Adrenal gland (tissue), 12 donors: Measurements from ENCODE around the gene B4GALNT3. TPM values are rescaled to one million over a fixed set of nuclear protein-coding genes. Genes with fewer than 3 reads are reported as not detected.

Source experiments
- DNase-seq, 7 donors: peaks; one replicate each; pipeline ENCODE4 v3.0.0-alpha.2; 2019 to 2020
- H3K27ac ChIP-seq, 5 donors: fragments of 200-600 bp; sonication (generic) in 4 of 5; 1 replicate in 3 of 5; 2 replicates in 2 of 5; pipeline versions ENCODE4 v1.5.1 to v1.8.0; 2016 to 2020; ENCODE audit warnings: mild to moderate bottlenecking in 1 of 5
- H3K27me3 ChIP-seq: fragments of 200-600 bp; 2 replicates; pipeline ENCODE4 v1.8.0; 2021
- H3K36me3 ChIP-seq, 2 donors: fragments of 200-600 bp; replicated peaks in 1 of 2; 1 replicate in 1 of 2; 2 replicates in 1 of 2; pipeline versions ENCODE4 v1.5.1 to v1.8.0; 2018 to 2022
- H3K4me1 ChIP-seq, 2 donors: fragments of 200-600 bp; replicated peaks in 1 of 2; 1 replicate in 1 of 2; 2 replicates in 1 of 2; pipeline versions ENCODE4 v1.5.1 to v1.8.0; 2018 to 2021
- H3K4me3 ChIP-seq, 4 donors: fragments of 200-600 bp; sonication (generic) in 3 of 4; one replicate each; pipeline ENCODE4 v1.5.1; 2016 to 2018
- H3K9me3 ChIP-seq, 3 donors: fragments of 200-600 bp; sonication (generic) in 1 of 3; replicated peaks in 1 of 3; 1 replicate in 2 of 3; 2 replicates in 1 of 3; pipeline versions ENCODE4 v1.5.1 to v1.8.0; 2016 to 2021
- CTCF ChIP-seq, 6 experiments: fragments of 450-650 bp in 4 of 6; fragments of 200-600 bp in 2 of 6; sonication (generic) in 1 of 6; IDR thresholded peaks; 1 replicate in 5 of 6; 2 replicates in 1 of 6; pipeline versions ENCODE4 v1.5.1 to v1.8.0; 2016 to 2021; ENCODE audit warnings: antibody characterized with exemption in 6 of 6, mild to moderate bottlenecking in 2 of 6, moderate library complexity in 1 of 6
- POLR2A ChIP-seq, 2 donors: fragments of 450-650 bp; IDR thresholded peaks; one replicate each; pipeline ENCODE4 v1.6.1; 2017; ENCODE audit warnings: antibody characterized with exemption in 2 of 2, mild to moderate bottlenecking in 2 of 2, moderate library complexity in 1 of 2
- WGBS, 4 donors: extraction: QIAGEN DNeasy Blood & Tissue Kit in 2 of 4; methylation state at CpG; one replicate each; pipeline versions ENCODE4 v1.1.5 to v1.1.7; 2013 to 2017; 5-methylcytosine and 5-hydroxymethylcytosine counted together
- intact Hi-C, 2 donors: fragments of 100-400 bp; cut with DNase I; formaldehyde crosslinking; loops; one replicate each; pipeline versions ENCODE4 v1.14.1 to v1.15.0; 2022 to 2023
- polyA plus RNA-seq, 3 donors: library from polyadenylated mRNA; stranded (reverse); fragments of 200-250 nt in 2 of 3; fragments of 350-450 nt in 1 of 3; fragmentation: Illumina TruSeq in 1 of 3; extraction: RNeasy Lipid Tissue Mini Kit (QIAGEN cat#74804) in 1 of 3; gene quantifications; one replicate each; pipeline ENCODE4 v1.2.3, GENCODE V29; 2013 to 2014
- total RNA-seq, 9 donors: library from RNA; depleted of rRNA in 4 of 9; stranded (reverse); fragments of >200 nt in 4 of 9; fragments of 120-200 nt in 1 of 9; fragmentation: NEBNext Ultra II Directional in 1 of 9; extraction: Animal tissue kit (Norgen Biotek cat#: 25700) in 1 of 9; gene quantifications; one replicate each; pipeline versions ENCODE4 v1.1.0 to v1.2.4, GENCODE V29; 2013 to 2023
- donor health status: healthy with polysubstance abuse.
- donor health status: Bipolar disorder and iron deficiency.
- donor health status: DM: yes; HTN: yes; CAD: no.
- donor health status: DM: no; HTN: no; CAD: no.
- donor health status: DM: no; HTN: no; CAD: no.
- donor health status: DM: yes; HTN: yes; CAD: no.

B4GALNT3 gene
- total and polyA plus RNA-seq, 12 donors = 3.1 to 43.1 (median 28.5) TPM

- intact Hi-C loops = no loop called here
- Histone ChIP-seq H3K4me1 (no peaks in the 10 kb centered on the region), H3K4me3 (no peak overlapping the region), H3K27me3 (no peaks in the 10 kb centered on the region), H3K9me3 (no peaks in the 10 kb centered on the region), H3K27ac (no peak overlapping the region), H3K36me3 (no peaks in the 10 kb centered on the region)
- DNase-seq = no peak
- 49 to 76% (median 54%) methylated on average over 5 of the region's 5 CpGs for WGBS, 4 donors
- TF ChIP-seq POLR2A (IDR thresholded peaks at IDR 0.05) = no peak
- TF ChIP-seq CTCF (IDR thresholded peaks at IDR 0.05) = no peak
These were observed 49.8 kb downstream of the B4GALNT3 start for GRCh38 chr12:509500-509899.

GRCh38 chr12:510071-510825, 50.5 kb downstream of the B4GALNT3 start:
- H3K4me3 ChIP-seq = no peak overlapping the region
- no peaks in the 10 kb centered on the region for H3K27me3 ChIP-seq
- H3K36me3 ChIP-seq = no peaks in the 10 kb centered on the region
- H3K27ac ChIP-seq = no peak overlapping the region
- H3K4me1 ChIP-seq = no peaks in the 10 kb centered on the region
- no peak for TF ChIP-seq CTCF (IDR thresholded peaks at IDR 0.05)
- H3K9me3 ChIP-seq = no peaks in the 10 kb centered on the region
- intact Hi-C loops = no loop called here
- 66 to 71% (median 68%) methylated on average over 12 of the region's 12 CpGs for WGBS, 4 donors
- no peak for DNase-seq

- WGBS, 4 donors = 88 to 97% (median 92%) methylated on average over 6 of the region's 6 CpGs
- TF ChIP-seq CTCF (IDR thresholded peaks at IDR 0.05) (no peak), POLR2A (IDR thresholded peaks at IDR 0.05) (no peak)
- Histone ChIP-seq H3K36me3 (no peaks in the 10 kb centered on the region), H3K27me3 (no peaks in the 10 kb centered on the region), H3K9me3 (no peaks in the 10 kb centered on the region), H3K4me1 (no peaks in the 10 kb centered on the region), H3K27ac (no peak overlapping the region), H3K4me3 (no peak overlapping the region)
- DNase-seq = no peak
- intact Hi-C loops = no loop called here
These were observed 53.2 kb downstream of the B4GALNT3 start for GRCh38 chr12:512933-513332.

GRCh38 chr12:513446-513845, 53.7 kb downstream of the B4GALNT3 start:
- intact Hi-C loops = no loop called here
- Histone ChIP-seq H3K9me3 (no peaks in the 10 kb centered on the region), H3K4me3 (no peak overlapping the region), H3K27me3 (no peaks in the 10 kb centered on the region), H3K27ac (no peak overlapping the region), H3K36me3 (no peaks in the 10 kb centered on the region), H3K4me1 (no peaks in the 10 kb centered on the region)
- 50 to 62% (median 57%) methylated on average over 7 of the region's 7 CpGs for WGBS, 4 donors
- no peak for DNase-seq
- TF ChIP-seq POLR2A (IDR thresholded peaks at IDR 0.05) (no peak), CTCF (IDR thresholded peaks at IDR 0.05) (no peak)
